Activated B cell treated with CpG ODN at 0.5 μM for 24 hours (primary cell): Measurements from ENCODE around the gene ARHGEF4. TPM values are rescaled to one million over a fixed set of nuclear protein-coding genes. Genes with fewer than 3 reads are reported as not detected.

Source experiments
- ATAC-seq: fragments of 200-7000 bp; cut with Tn5 transposase; one replicate; pipeline ENCODE4 v1.10.0; 2021; ENCODE audit warnings: low read depth, mild to moderate bottlenecking, moderate library complexity
- CTCF ChIA-PET: fragments of 350-600 bp; sonication (Branson Sonifier 250); formaldehyde crosslinking; loops from one replicate; lab custom pipeline; 2021; ENCODE audit warnings: antibody characterized with exemption; lab: Charles Lee
- POLR2A ChIA-PET: fragments of 350-600 bp; sonication (Branson Sonifier 250); formaldehyde crosslinking; loops from one replicate; lab custom pipeline; 2021; ENCODE audit warnings: antibody characterized with exemption; lab: Charles Lee
- DNase-seq: peaks from one replicate; pipeline ENCODE4 v3.0.0; 2022
- H3K27ac Mint-ChIP-seq: one replicate; pipeline ENCODE4 v1.8.0; 2020; ENCODE audit warnings: mixed read lengths
- H3K27me3 Mint-ChIP-seq: one replicate; pipeline ENCODE4 v1.8.0; 2021; ENCODE audit warnings: mixed read lengths
- H3K36me3 Mint-ChIP-seq: one replicate; pipeline ENCODE4 v1.8.0; 2021; ENCODE audit warnings: low read depth, mixed read lengths
- H3K4me1 Mint-ChIP-seq: one replicate; pipeline ENCODE4 v1.8.0; 2021; ENCODE audit warnings: mixed read lengths
- H3K4me3 Mint-ChIP-seq: one replicate; pipeline ENCODE4 v1.8.0; 2020; ENCODE audit warnings: mild to moderate bottlenecking, mixed read lengths
- H3K9me3 Mint-ChIP-seq: one replicate; pipeline ENCODE4 v1.8.0; 2020; ENCODE audit warnings: mixed read lengths
- intact Hi-C: fragments of 100-400 bp; cut with micrococcal nuclease; formaldehyde crosslinking; loops from one replicate; pipeline ENCODE4 v1.15.1; 2024
- total RNA-seq: library from RNA; stranded (reverse); gene quantifications from 2 replicates; pipeline ENCODE4 v1.2.3, GENCODE V29; 2022
- TF ChIP-seq, protein P1 (sequence below): fragments of 200-600 bp; IDR thresholded peaks from one replicate; pipeline ENCODE4 v1.8.0; 2022; ENCODE audit warnings: antibody characterized with exemption, mild to moderate bottlenecking

The ARHGEF4 gene
- total RNA-seq, 1 donor from 2014 or later, result 0.29 TPM

DNA sequence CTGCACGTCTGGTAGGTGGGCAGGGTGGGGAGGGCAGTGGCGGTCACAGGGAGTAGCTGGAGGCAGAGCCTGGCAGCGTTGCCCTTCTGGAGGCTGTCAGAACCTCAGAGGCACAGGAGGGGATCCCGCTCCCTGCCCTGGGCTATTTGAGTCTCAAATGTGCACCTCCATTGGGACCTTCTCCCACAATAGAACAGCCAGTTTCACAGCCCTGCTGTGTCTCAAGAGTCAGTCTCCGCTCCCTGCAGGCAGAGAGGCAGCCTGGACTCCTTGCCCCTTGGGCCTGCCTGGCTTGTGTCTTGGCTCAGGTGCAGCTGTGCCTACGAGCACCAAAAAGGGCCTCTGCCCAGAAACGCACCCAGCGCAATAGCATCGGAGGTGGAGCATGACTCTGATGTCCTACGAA is 199.1 kb downstream of the ARHGEF4 start:
- Mint-ChIP-seq H3K9me3 (no peaks in the 10 kb centered on the region), H3K36me3 (no peaks in the 10 kb centered on the region), H3K27ac (no peak overlapping the region), H3K27me3 (peaks cover 24% of the 10 kb centered on the region), H3K4me3 (no peak overlapping the region), H3K4me1 (peaks cover 7% of the 10 kb centered on the region)
- CTCF ChIA-PET, result no interaction called here
- intact Hi-C loops, result no loop called here
- DNase-seq (no peak), ATAC-seq (no peak)
- TF ChIP-seq, protein P1, sequence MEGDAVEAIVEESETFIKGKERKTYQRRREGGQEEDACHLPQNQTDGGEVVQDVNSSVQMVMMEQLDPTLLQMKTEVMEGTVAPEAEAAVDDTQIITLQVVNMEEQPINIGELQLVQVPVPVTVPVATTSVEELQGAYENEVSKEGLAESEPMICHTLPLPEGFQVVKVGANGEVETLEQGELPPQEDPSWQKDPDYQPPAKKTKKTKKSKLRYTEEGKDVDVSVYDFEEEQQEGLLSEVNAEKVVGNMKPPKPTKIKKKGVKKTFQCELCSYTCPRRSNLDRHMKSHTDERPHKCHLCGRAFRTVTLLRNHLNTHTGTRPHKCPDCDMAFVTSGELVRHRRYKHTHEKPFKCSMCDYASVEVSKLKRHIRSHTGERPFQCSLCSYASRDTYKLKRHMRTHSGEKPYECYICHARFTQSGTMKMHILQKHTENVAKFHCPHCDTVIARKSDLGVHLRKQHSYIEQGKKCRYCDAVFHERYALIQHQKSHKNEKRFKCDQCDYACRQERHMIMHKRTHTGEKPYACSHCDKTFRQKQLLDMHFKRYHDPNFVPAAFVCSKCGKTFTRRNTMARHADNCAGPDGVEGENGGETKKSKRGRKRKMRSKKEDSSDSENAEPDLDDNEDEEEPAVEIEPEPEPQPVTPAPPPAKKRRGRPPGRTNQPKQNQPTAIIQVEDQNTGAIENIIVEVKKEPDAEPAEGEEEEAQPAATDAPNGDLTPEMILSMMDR, result no peak
- POLR2A ChIA-PET, result no interaction called here

DNA sequence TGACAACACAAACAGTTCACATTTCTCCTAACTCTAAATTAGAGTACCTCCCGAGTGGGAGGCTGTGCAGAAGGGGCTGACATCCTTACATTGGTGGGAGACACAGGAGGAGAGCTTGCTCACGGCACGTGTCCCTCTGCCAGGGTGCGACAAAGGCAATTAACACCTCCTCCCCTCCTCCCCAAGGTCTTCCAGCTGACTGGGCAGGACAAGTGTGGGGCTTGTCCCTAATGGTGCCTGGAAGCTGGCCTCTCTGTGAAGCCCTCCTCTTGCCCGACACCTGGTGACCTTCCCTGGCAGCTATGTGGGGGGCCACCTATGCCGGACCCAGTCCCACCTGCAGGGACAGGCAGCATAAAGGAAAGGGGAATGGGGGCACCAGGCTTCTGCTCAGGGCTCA is 199.6 kb downstream of the ARHGEF4 start:
- TF ChIP-seq, protein P1, result no peak
- ATAC-seq (no peak), DNase-seq (no peak)
- POLR2A ChIA-PET, result no interaction called here
- CTCF ChIA-PET, result no interaction called here
- no peak overlapping the region for H3K4me3 Mint-ChIP-seq
- no peaks in the 10 kb centered on the region for H3K36me3 Mint-ChIP-seq
- H3K4me1 Mint-ChIP-seq, result peaks cover 11% of the 10 kb centered on the region
- H3K27ac Mint-ChIP-seq, result no peak overlapping the region
- intact Hi-C loops, result no loop called here
- H3K9me3 Mint-ChIP-seq, result no peaks in the 10 kb centered on the region
- H3K27me3 Mint-ChIP-seq, result peaks cover 24% of the 10 kb centered on the region

DNA sequence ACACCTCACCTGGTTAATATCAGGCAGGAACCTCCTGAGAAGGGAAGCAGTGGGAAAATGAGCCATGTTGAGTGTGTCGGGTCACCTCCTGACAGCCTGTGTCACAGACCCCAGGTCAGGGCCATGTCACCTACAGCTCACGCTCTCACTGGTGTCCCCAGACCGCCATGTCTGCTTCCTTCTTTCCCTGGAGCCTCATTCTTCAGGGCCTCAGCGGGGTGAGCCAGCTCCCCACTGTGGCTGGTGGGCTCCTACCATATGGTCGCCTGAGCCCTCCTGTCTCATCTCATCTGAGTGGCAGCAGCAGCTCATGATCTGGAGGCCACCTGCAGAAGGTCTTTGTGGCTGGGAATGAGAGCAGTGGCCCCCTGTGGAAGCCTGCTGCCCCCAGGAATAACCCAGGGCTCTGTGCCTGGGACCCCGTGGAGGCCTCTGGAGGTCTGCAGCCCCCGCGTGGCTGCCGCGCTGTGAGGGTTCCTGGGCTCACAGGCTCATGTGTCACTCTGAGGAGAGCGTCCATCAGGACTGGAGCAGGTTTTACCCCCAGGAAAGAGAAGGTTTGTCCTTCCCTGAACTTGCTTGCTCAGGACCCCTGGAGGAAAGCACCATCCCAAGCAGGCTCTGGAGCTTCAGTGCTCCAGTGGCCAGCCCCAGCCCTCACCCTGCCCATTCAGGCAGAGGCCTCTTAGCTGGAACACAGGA is 200.1 kb downstream of the ARHGEF4 start:
- intact Hi-C loops, result no loop called here
- no peak overlapping the region for H3K27ac Mint-ChIP-seq
- ChIA-PET POLR2A (no interaction called here), CTCF (no interaction called here)
- H3K9me3 Mint-ChIP-seq, result no peaks in the 10 kb centered on the region
- DNase-seq (no peak), ATAC-seq (no peak)
- peaks cover 11% of the 10 kb centered on the region for H3K4me1 Mint-ChIP-seq
- no peak overlapping the region for H3K4me3 Mint-ChIP-seq
- no peaks in the 10 kb centered on the region for H3K36me3 Mint-ChIP-seq
- peaks cover 24% of the 10 kb centered on the region for H3K27me3 Mint-ChIP-seq
- TF ChIP-seq, protein P1, result no peak

DNA sequence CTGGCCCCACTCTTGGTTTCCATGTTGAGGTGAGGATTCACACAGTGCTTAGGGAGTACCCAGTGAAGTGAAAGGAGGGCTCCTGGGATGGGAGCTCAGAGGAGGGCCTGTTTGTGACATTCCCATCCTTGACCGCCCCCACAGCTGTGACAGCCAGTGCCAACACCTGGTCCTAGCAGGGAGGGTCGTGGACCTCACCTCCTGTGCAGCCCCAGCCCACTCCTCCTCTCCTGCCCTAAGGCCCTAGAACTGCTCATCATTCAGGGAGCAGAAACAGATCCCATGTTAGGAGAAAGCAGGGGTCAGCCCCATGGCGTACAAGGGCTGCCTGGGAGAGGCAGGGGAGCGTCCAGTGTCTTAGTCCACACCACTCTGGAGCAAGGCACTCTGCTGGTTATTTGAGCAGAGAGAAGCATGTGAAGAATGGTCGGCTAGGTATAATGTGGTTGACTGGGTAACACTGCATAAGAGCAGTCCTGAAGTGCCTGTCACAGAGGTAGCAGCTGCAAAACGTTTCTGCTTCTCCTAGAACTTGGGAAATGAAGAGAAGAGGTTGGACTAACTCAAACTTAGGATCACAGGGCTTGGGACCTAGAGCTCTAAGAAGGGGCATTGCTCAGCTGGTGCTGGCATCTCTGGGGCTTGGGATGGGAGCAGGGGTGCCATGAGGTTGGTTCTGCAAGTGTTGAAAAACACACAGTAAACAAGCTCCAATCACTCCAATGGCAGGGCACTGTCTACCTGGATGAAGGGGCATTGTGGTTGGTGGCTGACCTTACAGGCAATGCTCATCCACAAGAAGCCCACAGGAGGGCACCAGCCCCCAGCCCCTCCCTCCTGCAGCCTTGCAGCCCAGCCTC is 200.9 kb downstream of the ARHGEF4 start:
- ChIA-PET POLR2A (no interaction called here), CTCF (no interaction called here)
- DNase-seq (no peak), ATAC-seq (no peak)
- H3K27ac Mint-ChIP-seq, result no peak overlapping the region
- peaks cover 11% of the 10 kb centered on the region for H3K4me1 Mint-ChIP-seq
- intact Hi-C loops, result no loop called here
- TF ChIP-seq, protein P1, result no peak
- H3K27me3 Mint-ChIP-seq, result peaks cover 24% of the 10 kb centered on the region
- no peaks in the 10 kb centered on the region for H3K9me3 Mint-ChIP-seq
- no peaks in the 10 kb centered on the region for H3K36me3 Mint-ChIP-seq
- H3K4me3 Mint-ChIP-seq, result no peak overlapping the region
